ENCODE data around the gene NUDCD2.
A peak's percentile ranks its signal among the peaks of the same experiment; 100 is the strongest.
"Not testable (repeated sequence)": the region's sequence is repeated elsewhere in the genome, so short reads cannot be mapped to it uniquely, and the experiment has no call there.

NUDCD2 gene

DNA sequence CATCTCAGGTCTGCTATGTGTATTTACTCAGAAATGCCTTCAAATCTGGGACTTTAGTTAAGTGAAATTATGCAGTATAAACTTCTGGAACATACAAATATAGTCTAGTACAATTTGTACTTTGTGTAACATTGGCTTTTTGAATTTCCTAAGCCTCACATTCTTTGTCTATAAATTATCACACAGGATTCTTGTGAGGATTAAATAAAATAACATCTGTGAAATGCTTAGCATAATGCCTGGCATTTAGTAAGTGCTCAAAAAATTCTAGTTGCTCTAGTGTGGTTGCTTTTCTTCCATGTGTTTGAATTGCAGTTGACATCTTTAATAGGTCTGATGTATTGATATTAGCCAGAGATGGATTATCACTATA, 3.1 kb upstream of the NUDCD2 start:
- H3K27me3 ChIP-seq (ENCODE audit: insufficient read depth, low read length) = no peaks in the 10 kb centered on the region
- no peaks in the 10 kb centered on the region for H3K9me3 ChIP-seq (ENCODE audit: insufficient read depth, low read depth, low read length)
- peaks cover 8% of the 10 kb centered on the region; the same call in 1 of the 2 replicates for H3K4me1 ChIP-seq (ENCODE audit: insufficient read depth, low read length)
- H3K9ac ChIP-seq (ENCODE audit: low read depth, low read length) = no peak overlapping the region
- H3K4me3 ChIP-seq (ENCODE audit: low read length) = no peak overlapping the region
- peaks cover 37% of the 10 kb centered on the region for H3K36me3 ChIP-seq (ENCODE audit: insufficient read depth, low read length)
- H3K27ac ChIP-seq (ENCODE audit: low read depth, low read length) = no peak overlapping the region

DNA sequence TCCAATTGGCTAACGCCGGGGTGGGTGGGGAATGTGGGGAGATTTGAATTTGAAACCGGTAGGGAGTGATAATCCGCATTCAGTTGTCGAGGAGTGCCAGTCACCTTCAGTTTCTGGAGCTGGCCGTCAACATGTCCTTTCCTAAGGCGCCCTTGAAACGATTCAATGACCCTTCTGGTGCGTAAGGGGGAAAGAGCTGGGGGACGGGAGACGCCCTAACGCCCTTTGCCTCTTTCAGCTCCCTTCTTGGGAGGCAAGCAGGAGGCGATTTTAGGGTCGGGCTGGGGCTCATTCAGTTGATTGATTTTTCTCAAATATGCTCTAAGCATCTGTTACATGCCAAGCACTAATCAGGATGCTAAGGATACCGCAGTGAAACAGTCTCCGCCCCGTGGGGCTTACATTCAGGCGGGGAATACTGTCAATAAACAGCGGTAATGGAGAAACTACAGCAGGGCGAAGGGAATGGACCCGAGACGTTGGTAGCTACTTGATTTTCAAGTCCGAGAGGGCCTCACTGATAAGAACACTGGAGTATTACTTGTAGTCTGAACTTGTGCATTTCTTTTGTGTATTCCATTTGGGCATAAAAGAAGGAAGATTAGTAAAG, 765 bp upstream of the NUDCD2 start, which contains the start of gene HMMR:
TSS of gene HMMR (plus strand) at position 71 of the 610 bp plus-strand sequence. CDS start at position 132, 61 bp downstream.
- no peaks in the 10 kb centered on the region for H3K9me3 ChIP-seq (ENCODE audit: insufficient read depth, low read depth, low read length)
- H3K27me3 ChIP-seq (ENCODE audit: insufficient read depth, low read length) = no peaks in the 10 kb centered on the region
- peak within 1 kb of the TSS; percentile 100 for H3K27ac ChIP-seq (ENCODE audit: low read depth, low read length)
- H3K36me3 ChIP-seq (ENCODE audit: insufficient read depth, low read length) = peaks cover 30% of the 10 kb centered on the region
- under 1% methylated on average over 23 of the region's 23 CpGs for WGBS
- H3K9ac ChIP-seq (ENCODE audit: low read depth, low read length) = peak within 1 kb of the TSS; percentile 97
- H3K4me1 ChIP-seq (ENCODE audit: insufficient read depth, low read length) = peaks cover 8% of the 10 kb centered on the region; the same call in 1 of the 2 replicates
- H3K4me3 ChIP-seq (ENCODE audit: low read length) = peak within 1 kb of the TSS; percentile 95

DNA sequence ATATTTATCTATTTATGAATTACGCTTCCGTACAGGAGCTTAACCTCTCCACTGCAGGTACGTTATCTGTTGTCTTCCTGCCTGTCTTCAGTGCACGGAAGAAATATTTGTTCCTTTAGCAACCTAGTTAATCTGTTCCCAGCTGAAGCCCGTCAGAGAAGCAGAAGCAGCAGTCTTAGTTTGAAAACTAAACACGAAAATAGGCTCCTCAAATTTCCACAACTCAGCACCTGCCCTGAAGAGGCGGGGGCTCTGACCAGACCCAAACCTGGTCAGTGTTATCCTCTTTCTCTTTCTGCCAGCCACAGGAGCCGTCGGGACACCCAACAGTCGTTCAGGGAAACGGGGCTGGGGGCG, 462 bp downstream of the NUDCD2 start:
- H3K9ac ChIP-seq (ENCODE audit: low read depth, low read length) = peak overlapping the region; percentile 97
- H3K36me3 ChIP-seq (ENCODE audit: insufficient read depth, low read length) = peaks cover 30% of the 10 kb centered on the region
- WGBS = under 1% methylated on average over 12 of the region's 12 CpGs
- H3K4me3 ChIP-seq (ENCODE audit: low read length) = peak overlapping the region; percentile 95
- no peaks in the 10 kb centered on the region for H3K9me3 ChIP-seq (ENCODE audit: insufficient read depth, low read depth, low read length)
- H3K4me1 ChIP-seq (ENCODE audit: insufficient read depth, low read length) = peaks cover 8% of the 10 kb centered on the region; the same call in 1 of the 2 replicates
- peak overlapping the region; percentile 100 for H3K27ac ChIP-seq (ENCODE audit: low read depth, low read length)
- H3K27me3 ChIP-seq (ENCODE audit: insufficient read depth, low read length) = no peaks in the 10 kb centered on the region

DNA sequence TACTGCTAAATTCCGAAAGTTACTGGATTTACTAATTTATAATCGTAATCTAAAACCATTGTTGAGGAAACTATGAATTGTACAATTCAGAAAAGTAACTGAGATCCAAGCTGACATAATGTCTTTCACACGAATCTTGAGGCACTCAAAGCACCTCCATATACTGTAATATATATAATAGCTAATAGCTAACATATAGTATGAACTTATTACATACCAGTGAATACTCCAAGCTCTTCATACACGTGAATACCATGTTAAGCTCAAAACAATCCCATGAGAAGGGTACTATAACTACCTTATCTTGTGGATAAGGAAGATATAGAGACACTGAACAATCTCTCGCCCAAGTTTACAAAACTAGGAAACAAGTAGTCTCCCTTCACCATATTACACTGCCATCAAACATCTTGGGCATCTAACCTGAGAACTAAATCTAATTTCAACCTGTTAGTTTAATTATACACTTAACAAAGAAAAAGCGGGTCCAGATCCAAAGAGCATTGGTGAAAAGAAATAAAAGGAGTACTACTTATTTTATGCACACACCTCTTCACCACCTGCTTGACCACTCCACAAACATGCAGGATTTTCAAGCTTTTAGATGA, 1.0 kb downstream of the NUDCD2 start:
- 58% methylated on average over 4 of the region's 6 CpGs for WGBS
- peaks cover 8% of the 10 kb centered on the region; the same call in 1 of the 2 replicates for H3K4me1 ChIP-seq (ENCODE audit: insufficient read depth, low read length)
- H3K27me3 ChIP-seq (ENCODE audit: insufficient read depth, low read length) = no peaks in the 10 kb centered on the region
- peak overlapping the region; percentile 100 for H3K27ac ChIP-seq (ENCODE audit: low read depth, low read length)
- H3K36me3 ChIP-seq (ENCODE audit: insufficient read depth, low read length) = peaks cover 32% of the 10 kb centered on the region
- H3K4me3 ChIP-seq (ENCODE audit: low read length) = peak overlapping the region; percentile 95
- peak overlapping the region; percentile 97 for H3K9ac ChIP-seq (ENCODE audit: low read depth, low read length)
- H3K9me3 ChIP-seq (ENCODE audit: insufficient read depth, low read depth, low read length) = no peaks in the 10 kb centered on the region

DNA sequence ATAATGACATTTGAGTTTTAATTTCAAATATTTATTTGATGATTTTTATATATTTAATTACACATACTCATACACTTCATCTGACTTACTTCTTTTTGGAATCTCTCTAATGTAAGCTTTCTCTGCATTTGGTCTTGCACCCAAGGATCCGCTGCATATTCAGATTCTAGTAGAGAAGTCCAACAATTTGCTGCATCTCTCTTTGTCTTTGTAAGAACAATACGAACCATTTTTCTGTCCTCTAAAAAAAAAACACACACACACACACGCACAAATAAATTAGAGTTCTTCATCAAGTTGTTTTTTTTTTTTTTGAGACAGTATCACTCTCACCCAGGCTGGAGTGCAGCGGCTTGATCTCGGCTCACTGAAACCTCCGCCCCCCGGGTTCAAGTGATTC, 3.1 kb downstream of the NUDCD2 start:
- Histone ChIP-seq H3K27ac (ENCODE audit: low read depth, low read length) (no peak overlapping the region), H3K36me3 (ENCODE audit: insufficient read depth, low read length) (peaks cover 52% of the 10 kb centered on the region), H3K4me1 (ENCODE audit: insufficient read depth, low read length) (peaks cover 1% of the 10 kb centered on the region; the same call in 1 of the 2 replicates), H3K4me3 (ENCODE audit: low read length) (no peak overlapping the region), H3K9ac (ENCODE audit: low read depth, low read length) (no peak overlapping the region), H3K27me3 (ENCODE audit: insufficient read depth, low read length) (no peaks in the 10 kb centered on the region), H3K9me3 (ENCODE audit: insufficient read depth, low read depth, low read length) (no peaks in the 10 kb centered on the region)
- WGBS = 94% methylated on average over 7 of the region's 7 CpGs

DNA sequence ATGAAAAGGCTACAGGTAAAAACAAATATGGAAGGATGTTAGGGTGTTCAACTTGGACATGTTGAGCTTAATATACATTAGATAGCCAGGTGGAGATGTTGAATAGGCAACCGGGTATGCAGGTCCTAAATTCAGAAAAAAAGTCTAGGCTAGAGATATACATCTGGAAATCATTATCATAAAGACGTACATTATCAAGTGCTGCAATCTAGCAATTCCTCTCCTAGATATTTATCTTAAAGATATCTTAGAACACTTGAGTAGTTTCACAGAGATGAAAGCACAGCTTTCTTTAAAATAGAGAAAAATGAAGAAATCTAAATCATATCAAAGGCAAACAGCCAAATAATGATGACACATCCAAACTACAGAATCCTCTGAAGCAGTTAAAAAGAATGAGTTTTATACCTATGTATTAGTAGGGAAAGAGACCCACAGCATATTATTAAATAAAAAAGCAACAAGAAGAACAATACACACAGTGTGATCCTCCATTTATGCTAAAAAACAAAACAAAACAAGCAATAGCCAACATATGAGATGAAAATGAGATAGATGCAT, 3.8 kb downstream of the NUDCD2 start:
- H3K9ac ChIP-seq (ENCODE audit: low read depth, low read length) = no peak overlapping the region
- H3K27ac ChIP-seq (ENCODE audit: low read depth, low read length) = no peak overlapping the region
- H3K9me3 ChIP-seq (ENCODE audit: insufficient read depth, low read depth, low read length) = no peaks in the 10 kb centered on the region
- 92% methylated on average over 1 of the region's 2 CpGs for WGBS
- H3K27me3 ChIP-seq (ENCODE audit: insufficient read depth, low read length) = no peaks in the 10 kb centered on the region
- H3K36me3 ChIP-seq (ENCODE audit: insufficient read depth, low read length) = peaks cover 52% of the 10 kb centered on the region
- no peaks in the 10 kb centered on the region for H3K4me1 ChIP-seq (ENCODE audit: insufficient read depth, low read length)
- no peak overlapping the region for H3K4me3 ChIP-seq (ENCODE audit: low read length)

DNA sequence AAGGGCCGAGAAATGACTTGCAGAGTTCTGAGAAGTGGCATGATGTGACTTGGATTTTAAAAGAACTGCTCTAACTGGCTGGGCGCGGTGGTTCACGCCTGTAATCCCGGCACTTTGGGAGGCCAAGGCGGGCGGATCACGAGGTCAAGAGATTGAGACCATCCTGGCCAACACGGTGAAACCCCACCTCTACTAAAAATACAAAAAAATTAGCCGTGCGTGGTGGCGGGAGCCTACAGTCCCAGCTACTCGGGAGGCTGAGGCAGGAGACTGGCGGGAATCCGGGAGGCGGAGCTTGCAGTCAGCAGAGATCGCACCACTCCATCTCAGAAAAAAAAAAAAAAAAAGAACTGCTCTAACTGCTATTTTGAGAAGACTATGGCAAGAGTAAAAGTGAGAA, 4.5 kb downstream of the NUDCD2 start:
- H3K9ac ChIP-seq (ENCODE audit: low read depth, low read length) = not testable (repeated sequence)

DNA sequence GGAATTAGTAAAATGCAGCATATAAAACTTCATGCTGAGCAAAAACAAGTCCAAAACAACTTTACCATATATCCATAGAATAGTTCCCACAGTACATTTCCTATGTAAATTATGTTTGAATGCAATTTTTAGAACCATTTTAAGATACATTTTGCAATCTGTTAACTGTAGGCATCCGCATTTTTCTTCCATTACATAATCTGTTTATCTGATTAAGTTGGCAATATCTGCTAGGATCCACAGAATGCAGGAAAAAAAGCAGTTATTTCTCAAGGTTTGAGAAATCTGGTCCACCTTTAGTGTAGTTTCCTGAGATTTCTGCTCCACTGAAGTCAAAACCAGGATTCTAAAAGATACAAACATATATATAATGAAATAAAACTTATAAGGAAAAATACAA, 6.2 kb downstream of the NUDCD2 start:
- H3K4me3 ChIP-seq (ENCODE audit: low read length) = no peak overlapping the region
- 100% methylated on average over 1 of the region's 1 CpG for WGBS
- no peaks in the 10 kb centered on the region for H3K27me3 ChIP-seq (ENCODE audit: insufficient read depth, low read length)
- H3K4me1 ChIP-seq (ENCODE audit: insufficient read depth, low read length) = no peaks in the 10 kb centered on the region
- H3K9me3 ChIP-seq (ENCODE audit: insufficient read depth, low read depth, low read length) = no peaks in the 10 kb centered on the region
- H3K9ac ChIP-seq (ENCODE audit: low read depth, low read length) = no peak overlapping the region
- H3K27ac ChIP-seq (ENCODE audit: low read depth, low read length) = no peak overlapping the region
- peaks cover 73% of the 10 kb centered on the region for H3K36me3 ChIP-seq (ENCODE audit: insufficient read depth, low read length)

More for the DNA sequence above, 4.5 kb downstream of the NUDCD2 start:
- 95% methylated on average over 16 of the region's 17 CpGs for WGBS
- H3K27ac ChIP-seq (ENCODE audit: low read depth, low read length); H3K9me3 ChIP-seq (ENCODE audit: insufficient read depth, low read depth, low read length); H3K4me1 ChIP-seq (ENCODE audit: insufficient read depth, low read length); H3K4me3 ChIP-seq (ENCODE audit: low read length); H3K27me3 ChIP-seq (ENCODE audit: insufficient read depth, low read length): not testable (repeated sequence)
- H3K36me3 ChIP-seq (ENCODE audit: insufficient read depth, low read length) = peaks cover 59% of the 10 kb centered on the region

DNA sequence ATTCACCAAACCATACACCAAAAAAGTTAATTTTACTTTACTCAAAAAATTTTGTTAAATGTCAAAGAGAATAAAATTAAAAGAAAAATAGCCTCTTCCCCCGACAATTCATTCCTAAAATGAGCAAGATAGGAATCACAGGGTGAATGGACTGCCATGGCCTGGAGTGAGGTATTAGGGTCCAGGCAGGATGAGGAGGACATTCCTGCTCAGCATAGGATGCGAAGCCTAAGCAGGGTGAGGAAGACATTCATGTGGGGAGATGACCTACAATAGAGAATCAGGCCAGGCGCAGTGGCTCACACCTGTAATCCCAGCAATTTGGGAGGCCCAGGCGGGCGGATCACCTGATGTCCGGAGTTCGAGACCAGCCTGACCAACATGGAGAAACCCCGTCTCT, 8.4 kb downstream of the NUDCD2 start:
- Histone ChIP-seq H3K27ac (ENCODE audit: low read depth, low read length) (no peak overlapping the region), H3K4me1 (ENCODE audit: insufficient read depth, low read length) (no peaks in the 10 kb centered on the region), H3K27me3 (ENCODE audit: insufficient read depth, low read length) (no peaks in the 10 kb centered on the region), H3K9me3 (ENCODE audit: insufficient read depth, low read depth, low read length) (no peaks in the 10 kb centered on the region), H3K36me3 (ENCODE audit: insufficient read depth, low read length) (peaks cover 89% of the 10 kb centered on the region), H3K4me3 (ENCODE audit: low read length) (no peak overlapping the region), H3K9ac (ENCODE audit: low read depth, low read length) (no peak overlapping the region)
- WGBS = 94% methylated on average over 8 of the region's 8 CpGs

DNA sequence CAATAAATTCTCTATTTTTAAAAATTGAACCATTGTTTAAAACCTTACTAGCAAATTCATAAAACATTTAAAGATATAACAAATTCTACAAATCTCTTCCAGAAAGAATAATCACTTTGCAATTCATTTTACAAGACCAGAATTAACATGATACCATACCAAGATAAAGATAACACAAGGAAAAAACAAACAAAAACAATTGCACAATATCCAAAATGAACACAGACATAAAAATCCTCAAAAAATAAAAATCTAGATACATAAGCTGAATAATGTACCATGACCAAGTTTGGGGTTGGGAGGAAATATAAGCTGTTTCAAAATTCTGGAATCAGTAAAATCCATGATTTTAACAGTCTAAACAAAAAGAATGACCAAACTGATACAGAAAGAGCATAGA, 11.4 kb downstream of the NUDCD2 start:
- Histone ChIP-seq H3K9ac (ENCODE audit: low read depth, low read length) (no peak overlapping the region), H3K4me1 (ENCODE audit: insufficient read depth, low read length) (no peaks in the 10 kb centered on the region), H3K9me3 (ENCODE audit: insufficient read depth, low read depth, low read length) (no peaks in the 10 kb centered on the region), H3K27ac (ENCODE audit: low read depth, low read length) (no peak overlapping the region), H3K27me3 (ENCODE audit: insufficient read depth, low read length) (no peaks in the 10 kb centered on the region), H3K4me3 (ENCODE audit: low read length) (no peak overlapping the region), H3K36me3 (ENCODE audit: insufficient read depth, low read length) (peaks cover 89% of the 10 kb centered on the region)

DNA sequence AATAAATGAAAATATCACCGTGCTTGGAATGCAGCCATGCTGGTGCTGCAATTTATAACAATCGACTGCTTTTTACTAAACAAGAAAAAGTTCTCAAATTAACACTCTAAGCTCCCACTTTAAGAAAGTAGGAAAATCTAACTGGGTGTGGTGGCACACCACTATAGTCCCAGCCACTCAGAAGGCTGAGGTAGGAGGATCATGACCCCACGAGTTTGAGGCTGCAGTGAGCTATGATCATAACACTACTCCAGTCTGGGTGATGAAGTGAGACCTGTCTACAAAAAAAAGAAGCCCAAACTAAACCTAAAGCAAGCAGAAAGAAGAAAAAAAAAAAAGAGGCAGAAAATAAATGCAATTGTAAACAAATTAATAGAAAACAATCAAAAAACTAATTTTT, 12.0 kb downstream of the NUDCD2 start:
- H3K4me1 ChIP-seq (ENCODE audit: insufficient read depth, low read length) = no peaks in the 10 kb centered on the region
- H3K9me3 ChIP-seq (ENCODE audit: insufficient read depth, low read depth, low read length) = no peaks in the 10 kb centered on the region
- H3K4me3 ChIP-seq (ENCODE audit: low read length) = no peak overlapping the region
- H3K27me3 ChIP-seq (ENCODE audit: insufficient read depth, low read length) = no peaks in the 10 kb centered on the region
- WGBS = 100% methylated on average over 2 of the region's 3 CpGs
- H3K36me3 ChIP-seq (ENCODE audit: insufficient read depth, low read length) = peaks cover 88% of the 10 kb centered on the region
- no peak overlapping the region for H3K9ac ChIP-seq (ENCODE audit: low read depth, low read length)
- H3K27ac ChIP-seq (ENCODE audit: low read depth, low read length) = no peak overlapping the region

All from HUES64 (cell line).